ENCODE results near the gene SCP2D1. TPM values are rescaled to one million over a fixed set of nuclear protein-coding genes. Genes with fewer than 3 reads are reported as not detected.

Gene SCP2D1
- total and polyA plus RNA-seq, 2 donors (not counting 3 experiments of a cell fraction or from before 2014, with no cell fraction given): not detected

DNA sequence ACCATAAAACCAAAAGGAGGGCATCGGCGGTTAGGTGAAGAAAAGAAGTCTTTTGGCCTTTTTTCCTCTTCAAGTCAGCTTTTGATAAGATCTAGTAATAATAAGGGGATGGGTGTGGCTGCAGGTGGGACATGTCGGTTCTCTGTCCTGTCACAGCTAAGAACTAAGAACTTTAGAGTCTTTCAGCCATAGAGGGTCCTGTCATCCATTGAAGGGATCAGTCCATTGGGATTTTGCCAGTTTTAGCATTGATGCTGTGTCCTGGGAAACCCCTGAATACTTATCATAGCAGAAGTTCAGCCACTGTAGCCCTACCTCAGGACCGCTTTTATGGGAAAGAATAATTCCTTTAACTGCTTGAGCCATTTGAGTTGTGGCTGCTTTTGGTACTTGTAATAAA, 18.2 kb upstream of the SCP2D1 start:
- no peak for TF ChIP-seq POLR2AphosphoS5 (IDR thresholded peaks at IDR 0.05; ENCODE audit: insufficient read depth, low read depth, low read length)
- CTCF ChIA-PET: no interaction called here
- H4K20me1 ChIP-seq (replicated peaks; ENCODE audit: control insufficient read depth, extremely low read depth, insufficient read depth, low read length): no peaks in the 10 kb centered on the region
- FAIRE-seq (no peak), DNase-seq (ENCODE audit: low read depth, low spot score) (no peak)
- H3K4me1 ChIP-seq (ENCODE audit: control insufficient read depth, extremely low read depth, insufficient read depth, low read length): peaks cover 5% of the 10 kb centered on the region
- no peak overlapping the region for H3K27ac ChIP-seq (ENCODE audit: insufficient read depth, low read depth, low read length)
- POLR2A ChIA-PET: interaction anchor here (0.6 kb wide), 1 partner anchor 359 kb away, joined by 6 read pairs; no protein-coding TSS in a partner anchor
- no peak overlapping the region for H2AFZ ChIP-seq (ENCODE audit: low read depth, low read length)
- intact Hi-C loops (cut with micrococcal nuclease): loop anchor here (2.0 kb wide), 1 partner anchor 163 kb away; no protein-coding TSS in a partner anchor
- no peaks in the 10 kb centered on the region for H3K9me3 ChIP-seq (replicated peaks; ENCODE audit: control insufficient read depth, insufficient read depth, low read length)
- no TSS peak for BruUV-seq (replicated peaks)
- no peaks in the 10 kb centered on the region for H3K79me2 ChIP-seq (ENCODE audit: control insufficient read depth, insufficient read depth, low read length)
- no peak overlapping the region for H3K4me3 ChIP-seq (replicated peaks in 1 of 3; ENCODE audit: insufficient read depth in 1 of 3, low read depth in 1 of 3, low read length in 3 of 3)
- H3K27me3 ChIP-seq (ENCODE audit: control insufficient read depth in 2 of 2, insufficient read depth in 2 of 2, low read length in 2 of 2): peaks cover 0 to 2% of the 10 kb centered on the region in 2 experiments
- no peak overlapping the region for H3K4me2 ChIP-seq (ENCODE audit: insufficient read depth, low read length)
- no peaks in the 10 kb centered on the region for H3K9me1 ChIP-seq (replicated peaks; ENCODE audit: control insufficient read depth, extremely low read depth, insufficient read depth, low read length)
- H3K36me3 ChIP-seq (ENCODE audit: control insufficient read depth in 2 of 2, extremely low read depth in 1 of 2, insufficient read depth in 2 of 2, low read length in 2 of 2): no peaks in the 10 kb centered on the region
- no peak overlapping the region for H3K9ac ChIP-seq (replicated peaks; ENCODE audit: extremely low read depth, insufficient read depth, low read length)
- dilution Hi-C loops (cut with MboI; ENCODE audit: extremely low pct_ligation_motif_present, low sequenced_read_pairs): no loop called here

DNA sequence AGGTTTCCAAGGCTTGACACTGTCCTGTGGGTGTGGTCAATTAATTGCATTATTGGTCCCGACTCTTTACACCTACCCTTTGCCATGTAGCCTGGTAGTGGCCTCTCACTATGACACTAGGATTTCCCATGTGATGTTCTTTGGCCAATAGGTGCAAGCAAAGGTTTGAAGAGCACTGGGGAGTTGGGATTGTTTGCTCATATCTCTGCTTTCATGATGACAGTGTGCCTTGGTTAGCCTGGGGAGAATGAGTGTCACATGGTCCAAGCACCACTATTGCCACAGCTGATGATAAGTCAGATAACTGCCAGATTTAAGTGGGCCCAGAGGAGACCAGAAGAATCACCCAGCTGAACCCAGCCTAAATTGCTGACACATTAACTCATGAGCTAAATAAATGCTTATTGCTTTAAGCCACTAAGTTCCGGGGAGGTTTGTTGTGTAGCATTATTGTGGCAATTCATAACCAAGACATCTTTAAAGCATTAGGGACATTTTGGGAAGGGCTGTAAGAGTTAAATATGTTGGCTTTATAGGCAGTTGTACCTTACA, 17.2 kb upstream of the SCP2D1 start:
- Histone ChIP-seq H3K79me2 (ENCODE audit: control insufficient read depth, insufficient read depth, low read length) (no peaks in the 10 kb centered on the region), H3K9me3 (replicated peaks; ENCODE audit: control insufficient read depth, insufficient read depth, low read length) (no peaks in the 10 kb centered on the region), H2AFZ (ENCODE audit: low read depth, low read length) (no peak overlapping the region), H3K36me3 (ENCODE audit: control insufficient read depth in 2 of 2, extremely low read depth in 1 of 2, insufficient read depth in 2 of 2, low read length in 2 of 2) (no peaks in the 10 kb centered on the region), H3K4me1 (ENCODE audit: control insufficient read depth, extremely low read depth, insufficient read depth, low read length) (peaks cover 5% of the 10 kb centered on the region), H3K27me3 (ENCODE audit: control insufficient read depth in 2 of 2, insufficient read depth in 2 of 2, low read length in 2 of 2) (no peaks in the 10 kb centered on the region), H3K4me3 (replicated peaks in 1 of 3; ENCODE audit: insufficient read depth in 1 of 3, low read depth in 1 of 3, low read length in 3 of 3) (no peak overlapping the region), H3K27ac (ENCODE audit: insufficient read depth, low read depth, low read length) (no peak overlapping the region), H3K9me1 (replicated peaks; ENCODE audit: control insufficient read depth, extremely low read depth, insufficient read depth, low read length) (no peaks in the 10 kb centered on the region), H3K9ac (replicated peaks; ENCODE audit: extremely low read depth, insufficient read depth, low read length) (no peak overlapping the region), H3K4me2 (ENCODE audit: insufficient read depth, low read length) (no peak overlapping the region), H4K20me1 (replicated peaks; ENCODE audit: control insufficient read depth, extremely low read depth, insufficient read depth, low read length) (no peaks in the 10 kb centered on the region)
- DNase-seq (ENCODE audit: low read depth, low spot score): no peak
- BruUV-seq (replicated peaks): no TSS peak
- TF ChIP-seq GATA2 (IDR thresholded peaks at IDR 0.05; ENCODE audit: insufficient read depth, insufficient read length, low read depth, low read length) (no peak), POLR2AphosphoS5 (IDR thresholded peaks at IDR 0.05; ENCODE audit: insufficient read depth, low read depth, low read length) (no peak), POLR2A (IDR thresholded peaks at IDR 0.05; ENCODE audit: low read depth, low read length) (no peak), EZH2 (IDR thresholded peaks at IDR 0.05; ENCODE audit: borderline replicate concordance, low read depth, low read length, severe bottlenecking) (no peak), JUN (IDR thresholded peaks at IDR 0.05; ENCODE audit: borderline replicate concordance, insufficient read depth, insufficient read length, low read depth) (no peak), MYC (IDR thresholded peaks at IDR 0.05; ENCODE audit: low read depth, low read length) (no peak), FOS (IDR thresholded peaks at IDR 0.05; ENCODE audit: borderline replicate concordance, insufficient read depth, low read length) (no peak)
- TF ChIP-seq, protein P1, sequence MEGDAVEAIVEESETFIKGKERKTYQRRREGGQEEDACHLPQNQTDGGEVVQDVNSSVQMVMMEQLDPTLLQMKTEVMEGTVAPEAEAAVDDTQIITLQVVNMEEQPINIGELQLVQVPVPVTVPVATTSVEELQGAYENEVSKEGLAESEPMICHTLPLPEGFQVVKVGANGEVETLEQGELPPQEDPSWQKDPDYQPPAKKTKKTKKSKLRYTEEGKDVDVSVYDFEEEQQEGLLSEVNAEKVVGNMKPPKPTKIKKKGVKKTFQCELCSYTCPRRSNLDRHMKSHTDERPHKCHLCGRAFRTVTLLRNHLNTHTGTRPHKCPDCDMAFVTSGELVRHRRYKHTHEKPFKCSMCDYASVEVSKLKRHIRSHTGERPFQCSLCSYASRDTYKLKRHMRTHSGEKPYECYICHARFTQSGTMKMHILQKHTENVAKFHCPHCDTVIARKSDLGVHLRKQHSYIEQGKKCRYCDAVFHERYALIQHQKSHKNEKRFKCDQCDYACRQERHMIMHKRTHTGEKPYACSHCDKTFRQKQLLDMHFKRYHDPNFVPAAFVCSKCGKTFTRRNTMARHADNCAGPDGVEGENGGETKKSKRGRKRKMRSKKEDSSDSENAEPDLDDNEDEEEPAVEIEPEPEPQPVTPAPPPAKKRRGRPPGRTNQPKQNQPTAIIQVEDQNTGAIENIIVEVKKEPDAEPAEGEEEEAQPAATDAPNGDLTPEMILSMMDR (IDR thresholded peaks at IDR 0.05; ENCODE audit: extremely low read depth in 1 of 2, insufficient read depth in 1 of 2, low read depth in 1 of 2, low read length in 2 of 2): no peak
- TF ChIP-seq, protein P2, sequence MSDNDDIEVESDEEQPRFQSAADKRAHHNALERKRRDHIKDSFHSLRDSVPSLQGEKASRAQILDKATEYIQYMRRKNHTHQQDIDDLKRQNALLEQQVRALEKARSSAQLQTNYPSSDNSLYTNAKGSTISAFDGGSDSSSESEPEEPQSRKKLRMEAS (IDR thresholded peaks at IDR 0.05; ENCODE audit: insufficient read depth, insufficient read length): no peak
- dilution Hi-C loops (cut with MboI; ENCODE audit: extremely low pct_ligation_motif_present, low sequenced_read_pairs) (no loop called here), intact Hi-C loops (cut with micrococcal nuclease) (no loop called here)
- FAIRE-seq: no peak
- CTCF ChIA-PET: no interaction called here
- POLR2A ChIA-PET: no interaction called here
